Skeletal muscle tissue (tissue), 4 donors: ENCODE measurements around the gene MORC4. TPM values are rescaled to one million over a fixed set of nuclear protein-coding genes. Genes with fewer than 3 reads are reported as not detected.

Experiments
- H3K27ac ChIP-seq: one replicate; pipeline ENCODE4 v1.7.0; 2013; ENCODE audit warnings: mild to moderate bottlenecking, low read depth, low read length, inconsistent platforms
- H3K27me3 ChIP-seq, 3 donors: one replicate each; pipeline ENCODE4 v1.7.0; 2013; ENCODE audit warnings: low read length in 3 of 3; ENCODE audit not compliant: control insufficient read depth in 3 of 3, insufficient read depth in 3 of 3
- H3K36me3 ChIP-seq, 3 donors: one replicate each; pipeline ENCODE4 v1.7.0; 2013; ENCODE audit warnings: low read length in 3 of 3; ENCODE audit not compliant: control insufficient read depth in 3 of 3, insufficient read depth in 3 of 3
- H3K4me1 ChIP-seq, 3 donors: one replicate each; pipeline ENCODE4 v1.7.0; 2013; ENCODE audit warnings: low read length in 3 of 3, mild to moderate bottlenecking in 3 of 3; ENCODE audit not compliant: control insufficient read depth in 3 of 3, insufficient read depth in 3 of 3
- H3K4me3 ChIP-seq, 3 donors: one replicate each; pipeline ENCODE4 v1.7.0; 2013; ENCODE audit warnings: low read length in 3 of 3
- H3K9ac ChIP-seq, 3 donors: one replicate each; pipeline ENCODE4 v1.7.0; 2013; ENCODE audit warnings: low read length in 3 of 3, mild to moderate bottlenecking in 3 of 3, moderate library complexity in 2 of 3, low read depth in 1 of 3
- H3K9me3 ChIP-seq, 3 donors: one replicate each; pipeline ENCODE4 v1.7.0; 2013; ENCODE audit warnings: low read length in 3 of 3; ENCODE audit not compliant: control insufficient read depth in 3 of 3
- total RNA-seq: library from RNA; depleted of rRNA; stranded (reverse); fragments of >200 nt; gene quantifications from one replicate; pipeline ENCODE4 v1.2.3, GENCODE V29; 2014
- donor health status: Osteomylitis.

The MORC4 gene
- total RNA-seq, 1 donor from 2014 or later: 34.4 TPM

DNA sequence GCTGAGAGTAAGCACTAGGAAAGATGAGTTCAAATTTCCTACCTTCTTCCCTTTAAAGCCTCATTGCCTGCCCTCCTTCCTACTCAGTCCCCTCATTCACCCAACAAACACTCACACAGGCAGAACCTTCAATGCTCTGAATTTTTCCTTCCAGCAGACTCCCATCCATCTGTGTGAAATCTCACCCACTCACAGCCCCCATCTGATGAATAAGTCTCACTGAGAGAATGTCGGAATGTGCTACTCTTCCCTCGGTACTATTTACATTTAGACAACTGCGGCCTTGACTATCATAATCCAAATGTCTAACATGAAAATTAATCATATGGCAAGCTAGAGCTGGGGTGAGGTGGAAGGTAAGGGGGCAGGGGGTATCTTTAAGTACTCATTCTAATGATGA, 60.4 kb downstream of the MORC4 start:
- Histone ChIP-seq H3K9me3 (no peaks in the 10 kb centered on the region), H3K27ac (no peak overlapping the region), H3K4me3 (no peak overlapping the region), H3K36me3 (peaks cover 0 to 4% (median 0%) of the 10 kb centered on the region in 3 donors), H3K4me1 (no peaks in the 10 kb centered on the region), H3K9ac (no peak overlapping the region), H3K27me3 (peaks cover 0 to 6% (median 0%) of the 10 kb centered on the region in 3 donors)

DNA sequence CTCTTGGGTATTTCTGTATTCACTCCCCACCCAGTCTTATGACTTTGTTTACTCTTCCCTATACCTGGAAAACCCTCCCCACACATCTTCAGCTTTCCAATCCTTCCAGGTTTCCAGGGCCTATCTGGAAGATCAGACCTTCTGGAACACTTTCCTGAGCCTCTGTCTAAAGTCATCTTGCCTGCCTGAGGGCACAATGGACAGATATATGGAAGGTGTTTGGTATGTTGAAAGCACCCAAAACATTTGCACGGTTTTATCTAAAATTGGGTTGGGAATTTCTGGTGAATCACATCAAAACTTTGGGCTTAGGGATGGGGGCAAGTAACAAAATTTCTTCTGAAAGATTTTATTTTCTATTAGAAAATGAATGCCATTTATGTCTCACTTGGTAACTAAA, 63.8 kb downstream of the MORC4 start:
- Histone ChIP-seq H3K4me1 (peaks cover 9 to 12% (median 12%) of the 10 kb centered on the region in 3 donors), H3K27ac (no peak overlapping the region), H3K9me3 (no peaks in the 10 kb centered on the region), H3K27me3 (peaks cover 0 to 6% (median 0%) of the 10 kb centered on the region in 3 donors), H3K4me3 (no peak overlapping the region), H3K9ac (no peak overlapping the region), H3K36me3 (no peaks in the 10 kb centered on the region)

DNA sequence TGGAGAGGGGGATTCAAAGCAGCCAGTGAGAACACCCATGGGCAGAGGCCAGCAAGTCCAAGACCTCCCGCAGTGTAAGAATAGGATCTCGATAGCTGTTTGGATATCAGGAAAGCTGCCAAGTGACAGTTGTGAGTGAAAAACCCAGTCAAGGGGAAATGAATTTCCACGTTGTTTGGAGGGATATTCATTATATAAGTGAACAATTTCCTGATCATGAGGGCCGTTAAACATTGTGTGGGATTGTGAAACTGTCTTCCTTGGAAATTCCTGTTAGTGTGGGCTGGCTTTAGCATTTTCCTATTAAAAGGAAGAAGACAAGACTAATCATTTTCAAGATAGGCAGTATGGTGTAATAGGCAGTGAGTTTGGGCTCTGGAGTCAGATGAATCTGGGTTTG, 64.8 kb downstream of the MORC4 start:
- Histone ChIP-seq H3K4me3 (no peak overlapping the region), H3K4me1 (peaks cover 9 to 12% (median 12%) of the 10 kb centered on the region in 3 donors), H3K27me3 (peaks cover 0 to 6% (median 0%) of the 10 kb centered on the region in 3 donors), H3K9ac (no peak overlapping the region), H3K27ac (no peak overlapping the region), H3K36me3 (no peaks in the 10 kb centered on the region), H3K9me3 (no peaks in the 10 kb centered on the region)

DNA sequence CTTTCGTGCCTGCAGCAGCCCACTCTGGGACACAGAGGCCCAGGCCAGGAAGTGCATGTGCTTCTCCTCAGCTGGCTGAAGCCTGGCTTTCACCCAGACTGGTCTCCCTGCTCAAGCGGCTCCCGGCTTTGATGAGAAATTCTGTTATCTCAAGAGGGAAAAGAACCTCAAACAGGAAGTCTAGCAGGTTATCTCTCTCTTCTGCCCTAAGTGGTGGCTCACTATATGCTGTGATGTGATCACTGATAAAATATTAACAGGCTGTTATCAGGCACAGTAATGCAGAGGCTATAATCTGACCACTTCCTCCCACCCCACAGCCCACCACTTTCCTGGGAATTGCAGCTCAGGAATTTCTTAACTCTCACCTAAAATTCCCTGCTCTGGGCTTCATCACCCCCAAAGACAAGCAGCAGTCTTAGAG, 66.5 kb downstream of the MORC4 start:
- Histone ChIP-seq H3K9me3 (no peaks in the 10 kb centered on the region), H3K27ac (no peak overlapping the region)

DNA sequence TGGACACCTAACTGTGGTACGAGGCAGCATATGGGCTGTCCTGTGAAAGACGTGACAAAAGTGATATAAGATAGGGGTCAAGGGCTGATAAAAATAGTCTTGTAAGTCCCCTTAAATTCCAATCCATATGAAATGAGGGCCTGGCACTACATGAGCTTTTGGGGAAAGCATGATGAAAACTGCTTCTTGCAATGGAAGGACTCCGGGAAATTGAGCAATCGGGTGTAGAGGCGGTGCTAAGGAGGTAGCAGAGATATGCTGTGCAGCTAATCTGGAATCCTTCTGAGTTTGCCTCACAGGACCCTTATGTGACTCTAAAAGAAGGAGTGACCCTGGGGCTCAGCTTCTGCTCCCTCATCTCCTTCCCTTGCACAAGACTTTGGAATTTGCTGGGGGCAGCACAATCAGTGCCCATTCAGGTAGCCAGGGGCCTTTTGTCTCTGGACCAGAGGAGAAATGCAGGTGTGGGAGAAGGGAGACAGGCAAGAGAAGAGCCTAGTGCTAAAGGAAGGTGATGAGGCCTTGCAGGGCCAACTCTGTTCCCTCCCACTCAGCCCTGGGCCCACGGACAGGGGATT, 67.0 kb downstream of the MORC4 start:
- Histone ChIP-seq H3K27ac (no peak overlapping the region), H3K9me3 (no peaks in the 10 kb centered on the region), H3K27me3 (peaks cover 0 to 8% (median 0%) of the 10 kb centered on the region in 3 donors), H3K4me3 (no peak overlapping the region), H3K4me1 (peaks cover 9 to 13% (median 12%) of the 10 kb centered on the region in 3 donors), H3K9ac (no peak overlapping the region), H3K36me3 (no peaks in the 10 kb centered on the region)

More for the DNA sequence above, 66.5 kb downstream of the MORC4 start:
- no peaks in the 10 kb centered on the region for H3K36me3 ChIP-seq
- no peak overlapping the region for H3K9ac ChIP-seq
- no peak overlapping the region for H3K4me3 ChIP-seq
- H3K4me1 ChIP-seq: peaks cover 9 to 12% (median 12%) of the 10 kb centered on the region in 3 donors
- H3K27me3 ChIP-seq: peaks cover 0 to 8% (median 0%) of the 10 kb centered on the region in 3 donors

DNA sequence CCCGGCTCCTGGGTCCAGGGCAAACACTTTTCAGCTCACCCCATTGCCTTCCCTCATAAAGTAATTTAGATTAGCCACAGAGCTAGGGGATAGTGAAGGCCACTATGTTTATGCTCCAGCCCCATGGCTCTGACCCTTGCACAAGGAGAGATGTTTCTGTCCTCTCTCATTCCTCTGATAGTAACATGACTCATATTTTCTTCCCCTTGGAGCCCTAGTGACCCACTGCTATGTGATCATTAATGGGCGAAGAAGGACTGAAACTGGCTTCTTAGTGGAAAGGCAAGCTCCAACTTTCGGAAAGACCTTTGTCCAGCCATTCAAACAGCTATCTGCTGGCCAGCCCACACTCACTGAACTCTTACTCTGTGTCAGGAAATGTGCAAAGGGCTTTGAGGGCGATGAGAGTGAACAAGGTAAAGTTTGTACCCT, 67.5 kb downstream of the MORC4 start:
- H3K27ac ChIP-seq: no peak overlapping the region
- H3K27me3 ChIP-seq: peaks cover 0 to 3% (median 0%) of the 10 kb centered on the region in 3 donors
- H3K9ac ChIP-seq: no peak overlapping the region
- peaks cover 9 to 14% (median 12%) of the 10 kb centered on the region in 3 donors for H3K4me1 ChIP-seq
- H3K36me3 ChIP-seq: no peaks in the 10 kb centered on the region
- H3K9me3 ChIP-seq: no peaks in the 10 kb centered on the region
- H3K4me3 ChIP-seq: no peak overlapping the region

DNA sequence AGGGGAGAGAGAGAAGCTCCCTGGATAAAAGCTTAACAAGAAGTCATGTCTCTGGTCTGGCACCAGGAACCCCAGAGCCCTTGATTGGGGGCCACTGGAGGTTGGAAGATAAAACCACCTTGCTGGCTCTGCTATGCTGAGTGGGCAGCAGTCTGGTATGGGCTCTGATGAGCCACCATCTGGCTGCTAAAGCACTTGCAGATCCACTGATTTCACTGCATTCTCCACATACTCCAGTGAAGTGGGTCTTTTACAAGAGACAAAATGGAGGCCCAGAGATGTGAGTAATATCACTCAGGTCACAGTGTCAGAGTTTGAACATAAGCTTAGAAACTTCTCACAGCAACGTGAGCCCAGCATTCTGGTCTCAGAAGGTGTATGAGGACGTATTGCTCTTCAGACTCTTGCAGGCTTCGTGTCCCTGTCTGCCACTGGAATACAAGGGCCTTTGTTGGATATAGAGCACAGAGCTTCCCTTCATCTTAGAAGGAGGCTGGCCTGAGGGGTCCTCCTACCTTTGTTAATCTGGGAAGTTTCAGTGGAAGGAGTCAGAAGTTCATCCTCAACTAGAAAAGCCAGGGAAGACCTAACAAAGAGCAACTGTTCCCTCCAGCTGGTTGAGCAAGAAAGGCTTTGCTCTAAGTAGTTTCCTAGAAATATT, 68.1 kb downstream of the MORC4 start:
- H3K4me3 ChIP-seq: no peak overlapping the region
- H3K27ac ChIP-seq: no peak overlapping the region
- H3K9ac ChIP-seq: no peak overlapping the region
- H3K27me3 ChIP-seq: peaks cover 0 to 2% (median 0%) of the 10 kb centered on the region in 3 donors
- no peaks in the 10 kb centered on the region for H3K9me3 ChIP-seq
- peaks cover 9 to 14% (median 12%) of the 10 kb centered on the region in 3 donors for H3K4me1 ChIP-seq
- no peaks in the 10 kb centered on the region for H3K36me3 ChIP-seq

DNA sequence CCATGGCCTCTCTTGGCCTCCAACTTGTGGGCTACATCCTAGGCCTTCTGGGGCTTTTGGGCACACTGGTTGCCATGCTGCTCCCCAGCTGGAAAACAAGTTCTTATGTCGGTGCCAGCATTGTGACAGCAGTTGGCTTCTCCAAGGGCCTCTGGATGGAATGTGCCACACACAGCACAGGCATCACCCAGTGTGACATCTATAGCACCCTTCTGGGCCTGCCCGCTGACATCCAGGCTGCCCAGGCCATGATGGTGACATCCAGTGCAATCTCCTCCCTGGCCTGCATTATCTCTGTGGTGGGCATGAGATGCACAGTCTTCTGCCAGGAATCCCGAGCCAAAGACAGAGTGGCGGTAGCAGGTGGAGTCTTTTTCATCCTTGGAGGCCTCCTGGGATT, 71.8 kb downstream of the MORC4 start:
- H3K9ac ChIP-seq: no peak overlapping the region
- H3K4me3 ChIP-seq: no peak overlapping the region
- H3K36me3 ChIP-seq: no peaks in the 10 kb centered on the region
- no peaks in the 10 kb centered on the region for H3K9me3 ChIP-seq
- peaks cover 9 to 11% (median 9%) of the 10 kb centered on the region in 3 donors for H3K4me1 ChIP-seq
- H3K27ac ChIP-seq: no peak overlapping the region
- peaks cover 0 to 2% (median 0%) of the 10 kb centered on the region in 3 donors for H3K27me3 ChIP-seq

DNA sequence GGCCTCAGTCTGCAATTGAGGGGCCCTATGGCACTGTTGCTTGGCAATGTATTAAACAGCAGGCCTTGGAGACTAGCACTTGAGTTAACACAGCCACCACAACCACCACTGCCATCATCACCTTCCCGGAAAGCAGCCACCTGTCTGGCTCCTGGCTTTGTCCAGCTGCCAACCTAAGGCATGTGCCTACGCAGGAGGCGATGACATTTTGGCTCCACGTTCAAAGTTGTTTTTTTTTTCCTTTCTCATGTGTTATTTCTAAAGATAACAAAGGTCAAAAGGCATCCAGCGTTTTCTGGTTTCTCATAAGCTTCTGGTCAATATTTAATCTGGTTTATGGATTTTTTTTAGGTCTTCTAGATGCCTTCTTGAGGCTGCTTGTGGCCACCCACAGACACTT, 72.3 kb downstream of the MORC4 start:
- peaks cover 6 to 7% (median 6%) of the 10 kb centered on the region in 3 donors for H3K4me1 ChIP-seq
- H3K27ac ChIP-seq: no peak overlapping the region
- H3K9me3 ChIP-seq: no peaks in the 10 kb centered on the region
- no peak overlapping the region for H3K9ac ChIP-seq
- H3K27me3 ChIP-seq: peaks cover 0 to 2% (median 0%) of the 10 kb centered on the region in 3 donors
- H3K36me3 ChIP-seq: no peaks in the 10 kb centered on the region
- no peak overlapping the region for H3K4me3 ChIP-seq

DNA sequence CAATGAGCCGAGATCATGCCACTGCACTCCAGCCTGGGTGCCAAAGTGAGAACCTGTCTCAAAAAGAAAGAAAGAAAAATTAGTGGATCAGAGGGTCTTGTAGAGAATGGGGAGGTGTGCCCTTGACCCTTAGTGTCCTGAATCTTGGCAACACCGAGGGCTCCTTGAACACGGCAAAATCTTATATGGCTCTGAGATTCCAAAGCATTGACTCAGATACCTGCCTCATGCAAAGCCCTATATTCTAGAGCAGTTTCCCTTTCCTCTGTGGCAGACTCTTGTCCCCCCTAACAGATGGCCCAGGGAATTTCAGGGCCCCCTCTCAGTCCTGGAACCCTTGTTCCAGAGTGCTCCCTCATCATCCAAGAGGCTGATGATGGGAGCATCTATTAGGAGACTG, 73.0 kb downstream of the MORC4 start:
- Histone ChIP-seq H3K9ac (no peak overlapping the region), H3K9me3 (no peaks in the 10 kb centered on the region), H3K36me3 (no peaks in the 10 kb centered on the region), H3K4me1 (peaks cover 0 to 2% (median 0%) of the 10 kb centered on the region in 3 donors), H3K4me3 (no peak overlapping the region), H3K27me3 (peaks cover 0 to 2% (median 0%) of the 10 kb centered on the region in 3 donors), H3K27ac (no peak overlapping the region)
